AG04450 (cell line): ENCODE results near the gene INTS3. TPM values are rescaled to one million over a fixed set of nuclear protein-coding genes. Genes with fewer than 3 reads are reported as not detected.

ENCODE experiments used
- CTCF ChIA-PET: fragments of 300-600, 350-600 bp; formaldehyde crosslinking; extraction: SDS; loops from one replicate; lab custom pipeline; 2022; ENCODE audit warnings: antibody characterized with exemption, inconsistent platforms; lab: Charles Lee
- POLR2A ChIA-PET: fragments of 350-600 bp; formaldehyde crosslinking; extraction: SDS; loops from one replicate; lab custom pipeline; 2021; ENCODE audit warnings: antibody characterized with exemption, inconsistent platforms; lab: Yijun Ruan, JAX
- DNase-seq: peaks from one replicate; pipeline ENCODE4 v3.0.0-alpha.2; 2011; ENCODE audit warnings: low read depth, low spot score
- H3K27ac ChIP-seq: one replicate; pipeline ENCODE4 v1.5.1; 2012; ENCODE audit warnings: low read depth, low read length, control low read depth
- H3K27me3 ChIP-seq: one replicate; pipeline ENCODE4 v1.6.0; 2012; ENCODE audit warnings: low read length; ENCODE audit not compliant: control insufficient read depth, insufficient read depth
- H3K4me3 ChIP-seq: 2 replicates; pipeline ENCODE4 v1.5.1; 2011; ENCODE audit warnings: mild to moderate bottlenecking, low read depth, low read length, control low read depth
- H3K9me3 ChIP-seq: 2 replicates; pipeline ENCODE4 v1.5.1; 2012; ENCODE audit warnings: low read length; ENCODE audit not compliant: control insufficient read depth, insufficient read depth
- CTCF ChIP-seq: IDR thresholded peaks from 2 replicates; pipeline ENCODE4 v1.5.1; 2011; ENCODE audit warnings: low read depth, low read length, control low read depth, inconsistent platforms
- polyA plus RNA-seq: library from polyadenylated mRNA; depleted of rRNA; stranded (reverse); fragments of >200 nt; gene quantifications from 2 replicates; pipeline ENCODE4 v1.2.3, GENCODE V29; 2011

INTS3 gene
- polyA plus RNA-seq, 1 experiment: 45.1 TPM

DNA sequence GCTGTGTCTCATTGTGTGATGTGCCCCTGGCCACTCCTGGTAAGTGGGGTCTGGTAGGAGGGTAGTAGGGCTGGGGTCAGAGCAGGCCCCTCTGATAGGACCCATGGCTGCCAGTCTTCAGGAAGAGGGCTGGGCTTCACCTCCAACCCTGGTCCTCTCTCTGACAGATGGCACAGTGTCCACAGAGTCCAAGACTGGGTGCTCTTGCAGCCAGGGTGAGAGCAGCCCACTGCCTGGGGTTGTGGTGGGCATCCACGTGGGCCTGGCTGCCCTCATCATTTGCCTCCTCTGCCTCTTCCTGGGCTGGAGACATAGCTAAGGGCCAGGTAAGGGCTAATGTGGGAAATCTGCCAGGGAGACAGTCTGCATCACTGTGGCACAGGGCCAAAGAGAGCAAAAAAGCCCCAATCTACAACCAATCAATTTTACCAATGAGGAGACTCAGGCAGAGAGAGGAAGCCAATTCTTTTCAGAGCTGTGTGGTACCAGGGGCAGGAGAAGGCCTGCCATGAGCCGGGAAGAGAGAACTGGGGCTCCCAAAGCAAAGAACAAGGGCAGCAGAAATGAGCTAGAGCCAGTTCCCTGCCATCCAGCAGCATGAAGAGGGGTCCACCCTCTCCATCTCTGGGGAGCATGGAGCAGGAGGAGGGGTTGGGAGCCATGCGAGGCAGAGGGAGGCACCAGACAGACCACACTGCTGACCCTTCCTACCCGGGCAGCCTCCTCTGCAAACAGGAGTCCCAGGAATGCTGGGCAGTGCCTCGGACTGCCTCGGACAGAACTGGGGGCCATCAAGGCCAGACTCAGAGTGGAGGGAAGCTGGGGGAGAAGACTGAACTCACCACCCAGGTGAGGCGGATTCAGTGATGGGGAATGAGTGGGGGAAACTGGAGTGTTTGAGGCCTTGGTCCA, 74.2 kb downstream of the INTS3 start:
- DNase-seq: no peak
- Histone ChIP-seq H3K27me3 (no peaks in the 10 kb centered on the region), H3K9me3 (no peaks in the 10 kb centered on the region), H3K4me3 (no peak overlapping the region), H3K27ac (no peak overlapping the region)
- POLR2A ChIA-PET: interaction anchor here (1.3 kb wide), 1 partner anchor 188 kb away, joined by 6 read pairs; the partner anchor contains the start of gene RPS27
- no peak for TF ChIP-seq CTCF
- CTCF ChIA-PET: interaction anchor here (1.4 kb wide), 1 partner anchor 145 kb away, joined by 6 read pairs; the partner anchor contains the start of gene DENND4B

GRCh38 chr1:153803470-153804056, 75.7 kb downstream of the INTS3 start:
- Histone ChIP-seq H3K4me3 (no peak overlapping the region), H3K27me3 (no peaks in the 10 kb centered on the region), H3K9me3 (no peaks in the 10 kb centered on the region), H3K27ac (no peak overlapping the region)
- ChIA-PET POLR2A (interaction anchor here (1.3 kb wide), 1 partner anchor 187 kb away, joined by 6 read pairs; the partner anchor contains the start of gene RPS27), CTCF (interaction anchor here (1.4 to 3.6 kb wide), 2 partner anchors 143 to 183 kb away, joined by 6 to 12 read pairs; partner anchors contain the start of genes DENND4B and RAB13)
- DNase-seq: no peak
- TF ChIP-seq CTCF: no peak

DNA sequence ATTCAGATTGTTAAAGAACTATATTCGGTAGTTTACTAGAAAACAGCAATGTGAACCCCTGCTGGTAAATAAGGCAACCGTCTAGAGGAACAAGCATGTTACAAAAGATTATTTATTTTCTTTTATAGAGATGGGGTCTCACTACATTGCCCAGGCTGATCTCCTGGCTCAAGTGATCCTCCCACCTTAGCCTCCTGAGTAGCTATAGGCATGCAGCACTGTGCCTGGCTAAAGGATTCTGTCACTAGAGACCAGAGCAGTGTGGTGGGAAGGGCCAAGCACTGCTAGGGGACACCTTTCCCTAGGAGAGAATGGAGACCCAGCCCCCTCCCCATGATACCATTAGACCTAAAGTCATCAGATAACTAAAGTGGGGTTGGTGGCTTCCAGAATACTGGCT, 76.3 kb downstream of the INTS3 start:
- TF ChIP-seq CTCF: no peak
- H3K4me3 ChIP-seq: no peak overlapping the region
- no peaks in the 10 kb centered on the region for H3K27me3 ChIP-seq
- no peak for DNase-seq
- H3K27ac ChIP-seq: no peak overlapping the region
- CTCF ChIA-PET: interaction anchor here (2.9 to 3.6 kb wide), 2 partner anchors 7 to 182 kb away, joined by 12 to 16 read pairs; partner anchors contain the start of gene RAB13
- POLR2A ChIA-PET: no interaction called here
- no peaks in the 10 kb centered on the region for H3K9me3 ChIP-seq

DNA sequence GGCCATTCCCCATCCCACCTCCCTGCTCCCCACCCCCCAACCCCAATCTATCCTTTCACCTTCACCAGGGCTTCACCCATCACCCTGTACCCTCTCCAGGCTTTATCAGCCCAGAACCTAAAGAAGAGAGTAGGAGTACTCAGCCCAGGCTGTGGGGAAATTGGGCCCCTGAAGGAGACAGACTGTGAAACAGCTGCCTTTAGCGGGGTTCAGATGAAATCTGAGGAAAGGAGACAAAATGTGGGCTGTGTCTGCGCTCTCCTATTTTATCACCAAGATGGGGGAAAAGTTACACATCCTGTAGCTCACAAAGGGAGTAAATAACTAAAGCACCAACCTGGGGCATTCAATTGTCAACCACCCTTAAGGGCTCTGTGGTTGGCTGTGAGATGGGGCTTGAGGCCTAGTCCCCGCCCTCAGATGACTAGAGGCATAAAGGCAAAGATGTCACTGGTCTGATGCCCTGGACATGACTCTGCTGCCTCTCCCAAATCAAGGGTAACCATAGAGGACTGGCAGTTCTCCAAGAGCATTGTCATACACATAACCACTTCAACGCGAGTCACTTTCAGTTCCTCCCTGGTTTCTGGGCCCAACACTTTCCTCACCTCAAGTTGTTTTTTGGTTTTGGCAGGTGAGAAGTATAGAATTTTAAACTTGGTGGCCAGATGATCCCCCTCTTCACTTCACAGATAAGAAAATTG, 77.3 kb downstream of the INTS3 start:
- Histone ChIP-seq H3K4me3 (no peak overlapping the region), H3K9me3 (no peaks in the 10 kb centered on the region), H3K27ac (peak overlapping the region; percentile 21), H3K27me3 (no peaks in the 10 kb centered on the region)
- ChIA-PET POLR2A (interaction anchor here (0.7 kb wide), 1 partner anchor 11 kb away, joined by 3 read pairs; no protein-coding TSS in a partner anchor), CTCF (interaction anchor here (2.9 to 3.6 kb wide), 2 partner anchors 8 to 181 kb away, joined by 12 to 16 read pairs; partner anchors contain the start of gene RAB13)
- peak; percentile 21 for DNase-seq
- no peak for TF ChIP-seq CTCF
